ENCODE data around the gene KIF3B.

The KIF3B gene

GRCh38 chr20:32232326-32232886, 45.0 kb upstream of the KIF3B start:
- DNase-seq (ENCODE audit: low read depth) = no peak
- no peak for TF ChIP-seq CTCF (IDR thresholded peaks at IDR 0.05; ENCODE audit: low read depth, low read length, missing control alignments)
- H3K4me3 ChIP-seq (ENCODE audit: low read depth, low read length) = no peak overlapping the region
- in situ Hi-C loops (cut with HindIII; ENCODE audit: low sequenced_read_pairs) = no loop called here

GRCh38 chr20:32233286-32233685, 44.2 kb upstream of the KIF3B start:
- no peak overlapping the region for H3K4me3 ChIP-seq (ENCODE audit: low read depth, low read length)
- no peak for DNase-seq (ENCODE audit: low read depth)
- in situ Hi-C loops (cut with HindIII; ENCODE audit: low sequenced_read_pairs) = no loop called here
- no peak for TF ChIP-seq CTCF (IDR thresholded peaks at IDR 0.05; ENCODE audit: low read depth, low read length, missing control alignments)

- no peak overlapping the region for H3K4me3 ChIP-seq (ENCODE audit: low read depth, low read length)
- in situ Hi-C loops (cut with HindIII; ENCODE audit: low sequenced_read_pairs) = no loop called here
- TF ChIP-seq CTCF (IDR thresholded peaks at IDR 0.05; ENCODE audit: low read depth, low read length, missing control alignments) = no peak
- no peak for DNase-seq (ENCODE audit: low read depth)
Observed at GRCh38 chr20:32234135-32234808, 43.2 kb upstream of the KIF3B start.

GRCh38 chr20:32235331-32236047, 42.0 kb upstream of the KIF3B start:
- no peak for DNase-seq (ENCODE audit: low read depth)
- TF ChIP-seq CTCF (IDR thresholded peaks at IDR 0.05; ENCODE audit: low read depth, low read length, missing control alignments) = no peak
- in situ Hi-C loops (cut with HindIII; ENCODE audit: low sequenced_read_pairs) = no loop called here
- H3K4me3 ChIP-seq (ENCODE audit: low read depth, low read length) = no peak overlapping the region

GRCh38 chr20:32236048-32236533, 41.4 kb upstream of the KIF3B start:
- in situ Hi-C loops (cut with HindIII; ENCODE audit: low sequenced_read_pairs) = no loop called here
- no peak overlapping the region for H3K4me3 ChIP-seq (ENCODE audit: low read depth, low read length)
- DNase-seq (ENCODE audit: low read depth) = no peak
- TF ChIP-seq CTCF (IDR thresholded peaks at IDR 0.05; ENCODE audit: low read depth, low read length, missing control alignments) = no peak

- in situ Hi-C loops (cut with HindIII; ENCODE audit: low sequenced_read_pairs) = no loop called here
- no peak for TF ChIP-seq CTCF (IDR thresholded peaks at IDR 0.05; ENCODE audit: low read depth, low read length, missing control alignments)
- DNase-seq (ENCODE audit: low read depth) = no peak
- H3K4me3 ChIP-seq (ENCODE audit: low read depth, low read length) = no peak overlapping the region
Observed at GRCh38 chr20:32236819-32237218, 40.6 kb upstream of the KIF3B start.

All from astrocyte of the cerebellum (primary cell).